ENCODE data around the gene GNA15.

DNA sequence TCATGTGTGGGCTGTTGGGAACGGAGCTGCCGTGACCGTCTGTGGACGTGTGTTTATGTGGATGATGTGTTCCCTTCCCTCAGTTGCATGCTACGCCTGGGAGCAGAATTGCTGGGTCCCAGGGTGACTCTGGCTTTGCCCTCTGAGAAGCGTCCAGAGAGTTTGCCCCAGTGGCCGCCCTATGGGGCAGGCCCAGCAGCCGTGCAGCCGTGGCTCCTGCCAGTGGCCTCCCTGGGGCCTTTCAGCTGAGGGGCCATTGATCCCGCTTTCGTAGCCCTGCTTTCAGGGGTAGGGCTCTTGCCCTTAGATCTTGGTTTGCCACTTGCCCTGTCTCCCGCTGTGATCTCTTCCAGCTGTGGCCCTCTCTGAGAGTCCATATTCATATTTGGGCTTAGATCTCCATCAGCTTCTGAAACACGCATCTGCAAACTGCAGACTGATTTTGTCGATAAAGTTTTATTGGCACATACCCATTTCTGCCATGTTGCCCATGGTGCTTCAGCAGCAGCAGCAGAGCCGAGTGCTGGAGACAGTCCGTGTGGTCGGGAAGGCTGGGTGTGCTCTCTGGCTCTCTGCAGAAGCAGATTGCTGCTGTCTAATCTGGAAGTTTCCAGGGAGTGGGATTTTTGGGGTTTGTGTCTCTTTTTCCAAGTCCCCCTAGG lies 24.1 kb upstream of the GNA15 start:
- TF ChIP-seq, protein P1, sequence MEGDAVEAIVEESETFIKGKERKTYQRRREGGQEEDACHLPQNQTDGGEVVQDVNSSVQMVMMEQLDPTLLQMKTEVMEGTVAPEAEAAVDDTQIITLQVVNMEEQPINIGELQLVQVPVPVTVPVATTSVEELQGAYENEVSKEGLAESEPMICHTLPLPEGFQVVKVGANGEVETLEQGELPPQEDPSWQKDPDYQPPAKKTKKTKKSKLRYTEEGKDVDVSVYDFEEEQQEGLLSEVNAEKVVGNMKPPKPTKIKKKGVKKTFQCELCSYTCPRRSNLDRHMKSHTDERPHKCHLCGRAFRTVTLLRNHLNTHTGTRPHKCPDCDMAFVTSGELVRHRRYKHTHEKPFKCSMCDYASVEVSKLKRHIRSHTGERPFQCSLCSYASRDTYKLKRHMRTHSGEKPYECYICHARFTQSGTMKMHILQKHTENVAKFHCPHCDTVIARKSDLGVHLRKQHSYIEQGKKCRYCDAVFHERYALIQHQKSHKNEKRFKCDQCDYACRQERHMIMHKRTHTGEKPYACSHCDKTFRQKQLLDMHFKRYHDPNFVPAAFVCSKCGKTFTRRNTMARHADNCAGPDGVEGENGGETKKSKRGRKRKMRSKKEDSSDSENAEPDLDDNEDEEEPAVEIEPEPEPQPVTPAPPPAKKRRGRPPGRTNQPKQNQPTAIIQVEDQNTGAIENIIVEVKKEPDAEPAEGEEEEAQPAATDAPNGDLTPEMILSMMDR (IDR thresholded peaks at IDR 0.05) = no peak
- no peak for TF ChIP-seq POLR2A (IDR thresholded peaks at IDR 0.05)
- no peak for TF ChIP-seq POLR2AphosphoS5 (IDR thresholded peaks at IDR 0.05)

Measured in sigmoid colon (tissue), 4 donors.